Hematopoietic multipotent progenitor cell treated with erythropoietin and hydrocortisone succinate and interleukin-3 and kit ligand, for 17 days (in vitro differentiated cells): ENCODE measurements around the gene RAB5A.
"Not testable (repeated sequence)": the region's sequence is repeated elsewhere in the genome, so short reads cannot be mapped to it uniquely, and the experiment has no call there.

Experiments used
- DNase-seq: peaks from one replicate; pipeline ENCODE4 v3.0.0-alpha.2; 2015; ENCODE audit warnings: low spot score

Gene RAB5A

GRCh38 chr3:20028905-20029331, 82.0 kb downstream of the RAB5A start:
- no peak for DNase-seq

DNA sequence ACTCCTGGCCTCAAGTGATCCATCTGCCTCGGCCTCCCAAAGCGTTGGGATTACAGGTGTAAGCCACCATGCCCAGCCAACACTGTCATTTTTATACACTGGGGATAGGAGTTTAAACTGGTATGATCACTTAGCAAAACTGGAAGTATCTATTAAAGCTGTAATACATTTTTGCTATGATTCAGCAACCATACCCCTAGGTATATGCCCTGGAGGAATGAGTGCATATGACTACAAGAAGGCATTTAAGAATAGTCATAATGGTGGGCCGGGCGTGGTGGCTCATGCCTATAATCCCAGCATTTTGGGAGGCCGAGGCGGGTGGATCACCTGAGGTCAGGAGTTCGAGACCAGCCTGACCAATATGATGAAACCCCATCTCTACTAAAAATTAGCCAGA, 85.0 kb downstream of the RAB5A start:
- not testable (repeated sequence) for DNase-seq
